NOMO-1 treated with dmso at 0.1 percent for 144 hours (cell line): ENCODE measurements around the gene PPCDC.

Experiments
- DNase-seq: peaks from one replicate; lab custom pipeline; 2025; ENCODE audit not compliant: unreplicated experiment; lab: John Stamatoyannopoulos, UW

Gene PPCDC

DNA sequence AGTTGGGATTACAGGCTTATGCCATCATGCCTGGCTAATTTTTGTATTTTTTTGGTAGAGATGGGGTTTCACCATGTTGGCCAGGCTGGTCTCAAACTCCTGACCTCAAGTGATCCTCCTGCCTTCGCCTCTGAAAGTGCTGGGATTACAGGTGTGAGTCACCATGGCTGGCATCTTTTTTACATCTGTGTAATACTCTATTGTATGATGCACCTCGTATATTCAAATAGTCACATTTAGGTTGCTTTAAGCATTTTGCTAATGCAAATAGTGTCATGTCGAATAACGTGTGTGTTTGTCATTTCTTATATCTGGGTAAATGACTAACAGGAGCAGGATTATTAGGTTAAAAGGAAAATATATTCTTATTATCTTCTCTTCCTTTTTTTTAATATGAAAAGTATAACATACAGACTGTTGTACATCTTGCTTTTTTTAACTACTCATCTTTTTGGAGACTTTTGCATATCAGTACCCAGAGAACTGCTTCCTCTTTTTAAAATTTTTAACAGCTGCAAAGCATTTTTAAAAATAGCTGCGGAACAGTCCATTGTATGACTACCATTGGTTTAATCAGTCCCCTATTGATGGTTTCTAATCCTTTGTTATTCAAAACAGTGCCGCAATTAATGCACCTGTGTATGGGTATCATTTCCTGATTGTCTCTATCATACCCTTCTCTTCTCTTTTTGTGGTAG, 14.6 kb upstream of the PPCDC start:
- DNase-seq, result peak; percentile 54

DNA sequence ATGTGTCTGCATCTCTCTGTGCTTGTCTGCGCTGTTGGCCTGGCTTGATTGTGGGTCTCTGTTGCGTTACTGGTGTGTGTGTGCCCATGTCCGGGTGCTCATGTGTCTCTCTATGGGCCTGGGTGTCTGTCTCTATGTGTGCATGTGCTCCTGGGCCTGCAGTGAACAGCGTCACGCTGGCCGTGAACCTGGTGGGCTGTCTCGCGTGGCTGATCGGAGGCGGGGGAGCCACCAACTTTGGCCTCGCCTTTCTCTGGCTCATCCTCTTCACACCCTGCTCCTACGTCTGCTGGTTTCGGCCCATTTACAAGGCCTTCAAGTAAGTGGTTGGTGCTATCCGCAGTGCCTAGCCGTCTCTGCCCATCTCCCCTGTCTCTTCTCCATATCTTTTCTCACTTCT, 7.0 kb upstream of the PPCDC start:
- DNase-seq, result no peak

DNA sequence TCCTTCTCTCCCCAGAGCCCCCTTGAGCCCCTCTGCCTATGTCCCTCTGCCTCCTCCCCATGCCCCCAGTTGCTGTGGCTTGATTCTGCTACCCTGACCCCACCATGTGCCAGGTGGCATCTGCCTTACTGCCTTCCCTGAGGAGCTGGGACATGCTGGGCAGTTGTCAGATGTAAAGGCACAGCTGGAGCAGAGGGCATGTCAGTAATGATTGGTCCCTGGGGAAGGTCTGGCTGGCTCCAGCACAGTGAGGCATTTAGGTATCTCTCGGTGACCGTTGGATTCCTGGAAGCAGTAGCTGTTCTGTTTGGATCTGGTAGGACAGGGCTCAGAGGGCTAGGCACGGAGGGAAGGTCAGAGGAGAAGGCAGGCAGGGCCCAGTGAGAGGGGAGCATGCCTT, 3.5 kb upstream of the PPCDC start:
- no peak for DNase-seq

DNA sequence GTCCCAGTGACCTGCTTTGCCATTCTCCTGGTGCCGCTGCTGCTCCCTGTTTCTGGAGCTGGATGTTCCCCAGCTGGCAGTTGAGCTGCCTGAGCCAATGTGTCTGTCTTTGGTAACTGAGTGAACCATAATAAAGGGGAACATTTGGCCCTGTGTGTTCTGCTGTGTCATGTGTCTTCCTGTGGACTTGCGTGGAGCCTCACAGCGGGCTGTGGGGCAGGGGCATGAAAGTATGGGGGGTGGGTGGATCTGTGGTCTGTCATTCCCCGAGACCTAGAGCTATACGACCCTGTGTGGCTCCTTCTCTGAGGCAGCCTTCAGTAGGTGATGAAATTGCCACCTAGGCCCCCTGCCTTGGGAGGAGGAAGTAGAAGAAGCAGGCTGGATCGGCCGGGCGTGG, 2.0 kb upstream of the PPCDC start:
- DNase-seq, result no peak

DNA sequence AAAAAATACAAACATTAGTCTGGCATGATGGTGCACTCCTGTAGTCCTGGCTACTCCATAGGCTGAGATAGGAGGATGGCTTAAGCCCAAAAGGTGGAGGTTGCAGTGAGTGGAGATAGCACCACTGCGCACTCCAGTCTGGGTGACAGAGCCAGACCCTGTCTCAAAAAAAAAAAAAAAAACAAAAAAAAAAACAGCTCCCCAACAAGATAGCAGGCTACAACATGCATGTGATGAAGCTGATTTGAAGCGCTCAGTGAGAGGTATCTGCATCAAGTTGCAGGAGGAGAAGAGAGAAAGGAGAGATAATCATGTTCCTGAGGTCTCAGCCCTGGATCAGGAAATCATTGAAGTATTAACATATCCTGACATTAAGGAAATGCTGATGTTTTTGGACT, 608 bp upstream of the PPCDC start:
- no peak for DNase-seq

DNA sequence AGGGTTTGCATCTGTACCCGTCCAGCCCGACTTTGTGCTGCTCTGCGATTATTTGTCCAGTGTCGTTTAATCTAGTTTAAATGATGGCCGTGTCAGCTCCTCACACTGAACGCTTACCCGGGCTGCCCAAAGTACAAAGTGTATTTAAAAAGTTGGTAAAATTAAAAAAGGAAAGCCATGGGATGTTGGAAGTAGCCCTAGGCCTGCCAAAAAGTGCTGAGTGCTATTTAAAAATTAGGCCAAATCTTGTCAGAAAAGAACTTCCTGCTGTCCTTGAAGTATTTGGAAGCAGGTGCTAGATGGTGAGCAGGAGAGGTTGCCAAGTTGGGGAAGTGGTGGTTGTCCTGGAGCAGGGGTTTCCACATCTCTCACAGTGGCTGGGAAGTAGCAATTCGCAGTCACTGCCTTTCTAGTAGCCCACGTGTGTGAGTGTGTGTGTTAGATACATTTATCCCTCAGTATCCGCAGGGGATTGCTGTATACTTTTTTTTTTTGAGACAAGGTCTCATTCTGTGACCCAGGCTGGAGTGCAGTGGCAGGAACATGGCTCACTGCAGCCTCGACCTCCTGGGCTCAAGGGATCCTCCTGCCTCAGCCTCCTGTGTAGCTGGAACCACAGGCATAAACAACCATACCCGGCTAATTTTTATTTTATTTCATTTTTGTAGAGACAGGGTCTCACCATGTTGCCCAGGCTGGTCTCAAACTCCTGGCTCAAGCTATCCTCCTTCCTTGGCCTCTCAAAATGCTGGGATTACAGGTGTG, 664 bp downstream of the PPCDC start:
- DNase-seq, result peak; percentile 60

DNA sequence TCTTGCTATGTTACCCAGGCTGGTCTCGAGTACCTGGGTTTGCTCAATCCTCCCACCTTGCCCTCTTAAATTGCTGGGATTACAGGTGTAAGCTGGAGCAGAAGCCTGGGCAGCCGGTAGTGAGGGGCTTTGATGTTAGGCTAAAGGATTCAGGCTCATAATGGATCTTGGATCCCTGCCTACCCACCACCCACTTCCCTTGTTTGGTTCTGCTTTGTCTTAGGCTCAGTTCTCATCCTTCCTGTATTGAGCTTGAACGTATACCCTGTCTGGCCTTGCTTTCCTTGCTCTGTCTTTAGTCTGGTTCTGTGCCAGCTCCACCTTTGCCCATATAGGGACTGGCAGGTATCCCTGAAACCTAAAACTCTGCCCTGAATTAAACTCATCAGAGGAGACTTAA, 1.7 kb downstream of the PPCDC start:
- DNase-seq, result no peak

DNA sequence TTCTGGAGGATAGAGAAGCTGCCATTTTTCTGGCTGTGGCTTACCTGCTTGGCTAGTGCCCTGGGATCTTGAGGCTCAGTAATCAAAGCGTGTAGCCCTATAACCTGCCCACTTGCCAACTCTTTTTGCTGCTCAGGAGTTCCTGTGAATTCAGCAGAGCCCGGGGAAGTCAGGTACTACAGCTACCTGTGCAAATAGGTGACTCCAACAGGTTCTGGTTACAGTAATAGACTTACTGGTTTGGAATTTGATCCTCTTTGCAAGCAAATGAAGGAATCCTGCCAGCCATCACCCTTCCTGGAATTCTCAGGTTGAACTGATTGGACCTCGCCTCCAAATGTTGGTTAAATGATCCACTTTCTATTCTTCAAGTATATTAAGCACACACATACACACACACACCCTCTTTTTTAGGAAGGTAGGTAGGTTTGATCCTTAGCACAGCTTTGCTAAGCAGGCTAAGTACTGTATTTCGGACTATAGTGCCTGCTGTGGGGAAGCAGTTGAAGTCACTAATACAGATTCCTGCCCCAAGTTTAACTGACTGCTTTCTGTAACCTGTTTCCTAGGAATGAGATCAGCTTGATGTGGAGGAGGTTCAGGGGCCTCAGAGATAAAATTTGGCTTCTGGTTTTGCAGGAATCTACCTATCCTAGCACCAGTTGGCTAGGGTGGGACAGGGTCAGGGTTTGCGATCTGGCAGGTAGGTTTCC, 2.3 kb downstream of the PPCDC start:
- no peak for DNase-seq

DNA sequence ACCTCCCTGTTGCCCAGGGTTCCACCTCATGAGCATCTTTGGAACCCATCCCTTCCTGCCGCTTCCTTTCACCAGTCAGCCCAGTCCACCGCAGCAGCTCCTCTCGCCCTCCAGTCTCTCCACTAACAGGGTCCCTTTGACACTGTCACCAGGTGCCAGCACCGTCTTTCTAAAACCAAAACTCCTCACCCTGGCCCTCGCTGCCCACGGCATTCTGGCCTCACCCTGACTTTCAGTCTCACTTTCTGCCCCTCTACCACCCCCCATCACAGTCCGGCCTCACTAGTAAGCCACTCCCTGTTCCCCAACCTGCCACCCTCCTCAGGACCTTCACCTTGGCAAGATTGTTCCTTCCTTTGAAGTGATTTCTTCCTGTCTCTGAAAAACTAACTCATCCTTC, 4.2 kb downstream of the PPCDC start:
- DNase-seq, result no peak

DNA sequence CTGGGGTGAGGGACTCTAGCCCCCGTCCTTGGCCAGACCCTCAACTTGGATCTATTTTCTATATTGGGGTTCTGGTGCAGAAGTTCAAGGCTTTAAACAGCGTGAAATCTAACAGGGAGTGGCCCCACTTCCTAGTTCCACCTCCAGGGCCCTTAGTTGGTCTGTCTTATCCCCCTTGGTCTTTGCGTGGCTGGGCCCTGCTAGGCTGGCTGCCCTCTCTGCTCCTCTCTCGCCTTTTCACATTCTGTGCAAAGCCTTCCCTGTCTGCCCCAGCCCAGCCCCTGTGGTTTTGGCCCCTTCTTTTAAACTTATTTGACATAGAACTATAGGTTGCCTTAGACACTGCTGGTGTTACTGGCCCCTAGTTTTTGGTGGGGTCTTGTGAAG, 5.6 kb downstream of the PPCDC start:
- DNase-seq, result no peak

DNA sequence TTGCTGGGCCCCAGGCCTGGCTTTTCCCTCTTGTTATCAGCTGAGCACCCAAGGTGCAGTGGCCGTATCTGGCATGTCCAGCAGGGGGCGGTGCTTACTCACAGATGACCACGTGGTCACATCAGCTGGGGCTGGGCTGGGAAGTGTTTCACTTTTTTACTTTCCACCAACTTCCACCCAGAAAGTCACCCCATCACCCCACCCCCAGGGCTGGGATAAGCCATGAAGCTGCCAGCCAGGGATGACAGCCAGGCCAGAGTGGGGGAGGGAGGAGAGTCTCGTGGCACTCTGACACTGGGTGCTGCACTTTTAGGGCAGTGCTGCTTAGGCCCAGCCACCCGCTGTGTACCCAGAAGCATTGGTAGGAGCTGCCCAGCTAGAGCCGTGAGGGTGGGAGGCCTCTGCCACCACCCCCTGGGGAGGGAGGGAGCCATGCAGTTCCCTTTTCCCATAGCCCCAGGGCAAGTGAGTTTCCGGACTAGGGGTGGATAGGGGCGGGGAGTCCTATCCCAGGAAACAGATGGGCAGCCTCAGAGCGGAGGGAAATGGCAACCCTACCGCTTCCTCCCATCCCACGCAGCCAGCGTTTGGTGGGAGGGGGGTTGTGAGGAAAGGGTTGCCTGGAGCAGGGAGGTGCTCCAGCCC, 6.1 kb downstream of the PPCDC start:
- peak; percentile 45 for DNase-seq

DNA sequence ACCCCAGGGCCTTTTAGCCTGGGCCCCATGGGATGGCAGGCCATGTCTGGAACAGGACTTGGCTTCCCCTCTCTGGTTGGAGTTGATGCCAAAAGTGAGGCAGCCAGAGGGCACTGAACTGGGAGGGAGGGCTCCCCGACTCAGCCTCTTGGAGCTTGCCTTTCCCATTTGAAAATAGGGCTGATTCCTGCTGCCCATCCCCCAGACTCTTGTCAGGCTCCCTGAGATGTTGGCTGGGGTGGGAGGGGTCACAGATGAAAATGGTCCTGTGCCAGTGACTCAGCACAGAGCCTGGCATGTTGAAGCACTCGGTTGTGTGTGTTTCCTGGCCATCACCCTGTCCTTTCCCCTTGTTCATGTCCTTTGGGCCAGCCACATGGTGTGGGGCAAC, 6.6 kb downstream of the PPCDC start:
- DNase-seq, result no peak

DNA sequence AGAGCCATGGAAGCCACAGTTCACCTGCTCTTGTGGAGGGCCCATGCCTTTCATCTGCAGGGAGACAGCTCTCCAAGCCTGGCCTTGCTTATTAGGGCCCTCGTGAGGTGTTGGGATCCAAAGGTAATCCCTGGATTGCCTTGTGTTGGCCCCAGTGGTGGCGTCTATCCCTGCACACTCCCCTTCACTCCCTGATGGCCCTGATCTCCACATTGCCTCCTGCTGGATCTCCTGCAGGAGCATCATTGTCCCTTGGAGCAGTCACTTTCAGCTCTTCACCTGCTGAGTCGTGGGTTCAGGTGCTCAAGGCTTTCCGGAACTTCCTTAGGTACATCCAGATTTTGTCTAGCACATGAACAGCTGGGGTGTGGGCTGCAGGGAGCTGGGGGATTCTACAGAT, 7.0 kb downstream of the PPCDC start:
- DNase-seq, result no peak

DNA sequence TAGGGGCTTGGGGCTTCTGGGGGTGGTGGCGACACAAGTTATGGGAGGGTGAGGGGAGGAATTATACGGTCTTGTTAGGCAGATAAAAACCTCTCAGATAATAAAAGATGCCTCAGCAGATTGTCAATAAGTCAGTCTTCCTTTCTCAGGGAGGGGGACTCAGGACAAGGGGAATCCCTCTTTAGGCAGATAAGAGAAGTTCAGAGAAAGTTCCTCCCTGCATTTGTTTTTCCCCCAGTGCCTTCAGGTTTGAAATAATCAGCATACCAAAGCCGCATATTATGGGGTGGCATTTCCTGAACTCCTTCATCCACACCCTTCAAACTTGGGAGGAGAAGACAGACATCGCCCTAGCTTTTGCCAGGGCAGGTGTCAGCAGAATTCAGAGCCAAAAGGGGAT, 8.5 kb downstream of the PPCDC start:
- no peak for DNase-seq

DNA sequence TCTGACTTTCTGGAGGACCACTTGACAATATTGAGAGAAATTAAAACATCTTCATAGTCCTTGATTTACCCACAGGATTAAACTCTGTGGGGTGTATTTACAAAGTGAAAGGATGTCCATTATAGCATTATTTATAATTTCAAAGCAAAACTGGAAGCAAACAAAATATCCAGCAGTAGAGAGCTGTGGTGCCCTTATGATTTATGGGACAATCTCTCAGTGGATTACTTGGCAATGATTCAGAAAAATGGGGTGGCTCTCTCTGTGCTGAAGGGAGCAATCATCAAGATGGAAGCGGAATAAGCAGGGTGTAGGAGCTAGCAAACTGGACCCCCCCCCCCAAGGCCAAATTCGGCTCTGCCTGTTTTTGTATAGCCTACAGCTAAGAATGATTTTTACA, 9.0 kb downstream of the PPCDC start:
- DNase-seq, result no peak

DNA sequence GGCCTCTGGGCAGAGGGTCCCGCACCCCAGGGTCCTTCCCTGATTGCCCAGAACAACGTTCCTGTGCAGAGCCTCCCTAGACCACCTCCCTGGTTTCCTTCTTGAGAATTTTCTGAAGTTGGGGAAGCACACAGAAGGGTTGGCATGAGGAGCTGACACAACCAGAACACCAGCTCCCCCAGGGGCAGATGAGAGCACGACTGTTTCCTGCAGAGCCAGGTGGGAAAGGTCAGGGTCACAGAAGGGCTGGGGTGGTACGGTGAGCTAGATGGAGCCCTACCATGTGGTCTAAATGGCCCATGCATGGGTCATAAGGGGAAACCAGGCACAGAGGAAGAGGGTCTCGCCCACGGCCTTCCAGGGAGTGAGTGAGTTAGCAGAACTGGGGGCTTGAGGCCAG, 10.4 kb downstream of the PPCDC start:
- DNase-seq, result no peak

DNA sequence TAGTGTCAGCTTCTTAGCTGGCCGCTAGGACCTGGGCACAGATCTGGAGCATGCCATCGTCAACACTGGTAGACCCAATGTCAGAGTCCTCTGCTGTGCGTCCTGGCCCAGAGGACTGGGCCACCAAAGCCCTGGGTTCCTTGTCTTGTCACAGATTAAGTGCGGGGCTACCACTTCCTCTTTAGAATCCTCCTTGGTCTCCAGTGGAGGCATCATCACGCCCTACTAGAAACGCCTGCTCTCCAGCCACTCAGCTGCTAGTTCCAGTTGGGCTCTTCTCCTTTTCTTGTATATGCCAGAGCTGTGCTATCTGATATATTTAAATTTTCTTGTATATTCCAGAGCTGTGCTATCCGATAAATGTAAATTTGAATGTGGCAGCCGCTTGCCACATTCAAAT, 11.2 kb downstream of the PPCDC start:
- DNase-seq, result peak; percentile 72

DNA sequence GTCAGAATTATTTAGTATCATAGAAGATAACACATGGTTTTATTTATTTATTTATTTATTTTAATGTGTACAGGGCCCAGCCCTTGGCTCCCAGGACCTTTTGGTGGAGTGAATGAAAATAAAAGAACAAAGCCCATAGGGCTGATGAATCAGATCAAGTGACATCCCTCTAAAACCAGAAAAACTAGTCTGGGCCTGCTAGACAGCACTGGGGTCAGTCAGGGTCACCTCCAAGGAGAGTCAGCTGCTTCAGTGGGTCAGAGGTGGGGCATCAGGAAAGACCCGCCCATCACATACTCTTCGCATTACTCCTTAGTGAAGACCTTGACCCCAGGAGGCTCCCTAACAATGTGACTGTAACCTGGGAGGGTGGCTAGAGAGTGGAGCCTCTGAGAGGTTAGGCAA, 12.8 kb downstream of the PPCDC start:
- DNase-seq, result no peak

DNA sequence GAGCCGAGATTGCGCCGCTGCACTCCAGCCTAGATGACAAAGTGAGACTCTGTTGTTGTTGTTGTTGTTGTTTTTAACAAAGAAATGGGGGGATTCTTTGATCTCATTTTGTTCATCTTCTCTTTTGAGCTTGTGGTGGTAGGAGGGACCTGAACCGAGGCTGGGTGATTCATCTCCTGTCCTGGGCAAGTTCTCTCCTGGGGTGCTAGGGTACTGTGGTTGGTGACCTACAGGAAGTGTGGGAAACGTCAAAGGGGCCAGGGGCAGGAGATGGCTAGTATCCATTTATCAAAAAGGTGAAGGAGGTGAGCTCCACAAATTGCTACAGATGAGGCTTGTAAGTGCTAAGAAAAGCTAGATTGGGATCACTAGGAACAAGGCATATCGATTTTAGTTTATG, 14.3 kb downstream of the PPCDC start:
- DNase-seq, result no peak

DNA sequence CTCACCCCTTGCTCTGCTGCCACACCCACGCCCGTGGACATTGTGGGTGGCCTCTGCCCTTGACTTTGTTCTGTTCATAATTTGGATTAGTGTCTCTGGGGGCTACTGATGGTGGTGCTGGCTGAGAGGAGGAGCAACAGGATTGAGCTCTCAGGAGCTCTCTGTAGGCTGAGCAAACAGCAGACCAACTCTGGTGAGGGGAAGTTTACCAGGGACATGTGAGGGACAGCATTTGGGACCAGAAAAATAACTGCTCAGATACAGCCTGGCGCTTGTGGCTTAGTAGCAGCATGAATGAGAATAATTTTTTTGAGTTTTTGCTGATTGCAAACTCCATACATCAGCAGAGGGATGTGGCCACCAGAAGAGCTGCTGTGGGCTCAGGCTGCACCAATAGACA, 14.8 kb downstream of the PPCDC start:
- no peak for DNase-seq

DNA sequence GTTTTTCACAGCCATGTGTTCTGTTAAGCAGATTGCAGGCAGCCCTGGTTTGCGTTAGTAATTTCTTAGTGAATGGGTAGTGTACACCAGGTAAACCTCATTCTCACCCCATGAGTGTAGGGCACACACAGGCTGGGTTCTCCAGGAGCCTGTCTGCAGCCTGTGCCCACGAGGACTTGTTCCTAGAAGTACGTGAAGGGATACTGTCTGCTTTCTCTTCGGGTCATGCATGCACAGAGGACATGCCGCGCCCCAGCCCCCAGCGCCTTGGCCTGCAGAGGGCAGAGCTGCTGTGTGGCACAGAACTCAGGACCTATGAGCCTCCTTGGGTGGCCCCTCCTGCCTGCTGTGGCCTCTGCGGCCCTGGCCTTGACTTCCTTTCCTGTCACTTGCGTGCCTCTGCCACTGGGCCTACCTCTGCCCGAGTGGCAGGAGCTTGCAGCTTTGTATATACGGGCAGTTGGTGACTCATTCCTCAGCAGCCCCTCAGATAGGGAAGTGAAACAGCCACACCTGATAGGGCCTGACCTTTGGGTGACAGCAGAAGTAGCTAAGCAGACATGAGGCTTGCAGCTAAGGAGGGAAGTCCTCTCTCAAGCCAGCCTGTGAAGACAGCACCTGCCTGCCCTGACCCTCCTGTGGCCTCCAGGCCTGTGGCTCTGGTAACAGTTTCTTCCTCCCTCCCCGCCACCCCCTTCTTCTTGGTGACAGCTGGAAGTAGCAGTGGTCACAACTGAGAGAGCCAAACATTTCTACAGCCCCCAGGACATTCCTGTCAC, 19.5 kb downstream of the PPCDC start:
- peak; percentile 99 for DNase-seq
